HK-2 (cell line): ENCODE measurements around the gene ADRA2B.

Experiments used
- DNase-seq: peaks from one replicate; pipeline ENCODE4 v3.0.0-alpha.2; 2018; ENCODE audit not compliant: unreplicated experiment

The ADRA2B gene

GRCh38 chr2:96137321-96138178 lies 21.2 kb upstream of the ADRA2B start:
- no peak for DNase-seq

GRCh38 chr2:96136129-96136720 lies 19.9 kb upstream of the ADRA2B start:
- DNase-seq = no peak

GRCh38 chr2:96135621-96136020 lies 19.2 kb upstream of the ADRA2B start:
- no peak for DNase-seq

- DNase-seq = no peak
Measured at GRCh38 chr2:96135171-96135570, 18.8 kb upstream of the ADRA2B start.

GRCh38 chr2:96134421-96134820 lies 18.1 kb upstream of the ADRA2B start:
- DNase-seq = no peak

GRCh38 chr2:96131813-96132745 lies 15.7 kb upstream of the ADRA2B start:
- DNase-seq = no peak

GRCh38 chr2:96131152-96131812 lies 14.9 kb upstream of the ADRA2B start:
- no peak for DNase-seq

GRCh38 chr2:96130483-96130882 lies 14.1 kb upstream of the ADRA2B start:
- no peak for DNase-seq

- DNase-seq = no peak
Measured at GRCh38 chr2:96129528-96130120, 13.3 kb upstream of the ADRA2B start.

- no peak for DNase-seq
Measured at GRCh38 chr2:96128456-96128855, 12.1 kb upstream of the ADRA2B start.

GRCh38 chr2:96124406-96125265 lies 8.3 kb upstream of the ADRA2B start:
- DNase-seq = no peak

- DNase-seq = no peak
Measured at GRCh38 chr2:96123936-96124335, 7.6 kb upstream of the ADRA2B start.

- DNase-seq = no peak
Measured at GRCh38 chr2:96123290-96123689, 6.9 kb upstream of the ADRA2B start.

GRCh38 chr2:96122391-96122790 lies 6.0 kb upstream of the ADRA2B start:
- no peak for DNase-seq

GRCh38 chr2:96121414-96121813 lies 5.0 kb upstream of the ADRA2B start:
- DNase-seq = no peak

GRCh38 chr2:96120991-96121390 lies 4.6 kb upstream of the ADRA2B start:
- DNase-seq = no peak

- DNase-seq = no peak
Measured at GRCh38 chr2:96120091-96120720, 3.8 kb upstream of the ADRA2B start.

GRCh38 chr2:96119389-96119751 lies 3.0 kb upstream of the ADRA2B start:
- no peak for DNase-seq

- DNase-seq = no peak
Measured at GRCh38 chr2:96118698-96119388, 2.5 kb upstream of the ADRA2B start.
